ENCODE results near the gene INPP5A. TPM values are rescaled to one million over a fixed set of nuclear protein-coding genes. Genes with fewer than 3 reads are reported as not detected.

Gene INPP5A
- total RNA-seq, 1 donor from 2014 or later: 45.2 TPM

DNA sequence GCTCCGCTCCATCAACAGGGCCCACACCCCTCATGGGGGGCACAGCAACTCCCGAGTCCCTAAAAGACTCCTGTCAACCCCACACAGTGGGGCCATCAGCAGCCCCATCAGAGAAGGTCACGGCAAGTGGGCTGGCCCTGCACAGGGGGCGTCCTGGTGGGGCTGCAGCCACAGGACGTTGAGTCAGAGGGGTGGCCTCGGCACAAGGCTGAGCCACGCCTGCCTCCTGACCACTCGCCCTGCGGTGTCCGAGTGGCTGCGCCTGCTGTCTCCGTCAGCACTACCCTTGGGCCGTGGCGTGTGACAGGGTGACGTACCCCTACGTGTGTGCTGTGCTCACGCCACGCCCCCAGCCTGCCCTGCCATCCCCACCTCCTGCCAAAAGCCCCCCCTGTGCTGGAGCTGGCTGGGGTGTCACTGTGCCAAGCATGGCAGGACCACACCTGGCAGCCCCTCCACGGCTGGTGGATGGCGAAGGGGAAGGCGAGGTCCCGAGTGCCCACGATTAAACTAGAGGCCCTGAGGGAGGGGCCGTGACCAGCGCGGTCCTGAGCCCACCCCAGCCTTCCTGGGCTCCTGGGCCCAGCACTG, 274.4 kb downstream of the INPP5A start:
- peaks cover 7% of the 10 kb centered on the region for H3K27me3 Mint-ChIP-seq (ENCODE audit: unreplicated experiment)
- DNase-seq (ENCODE audit: low spot score): no peak
- H3K36me3 Mint-ChIP-seq (ENCODE audit: low read depth, unreplicated experiment): no peaks in the 10 kb centered on the region
- no peaks in the 10 kb centered on the region for H3K9me3 Mint-ChIP-seq (ENCODE audit: unreplicated experiment)
- H3K4me1 Mint-ChIP-seq (ENCODE audit: unreplicated experiment): no peaks in the 10 kb centered on the region
- TF ChIP-seq, protein P1, sequence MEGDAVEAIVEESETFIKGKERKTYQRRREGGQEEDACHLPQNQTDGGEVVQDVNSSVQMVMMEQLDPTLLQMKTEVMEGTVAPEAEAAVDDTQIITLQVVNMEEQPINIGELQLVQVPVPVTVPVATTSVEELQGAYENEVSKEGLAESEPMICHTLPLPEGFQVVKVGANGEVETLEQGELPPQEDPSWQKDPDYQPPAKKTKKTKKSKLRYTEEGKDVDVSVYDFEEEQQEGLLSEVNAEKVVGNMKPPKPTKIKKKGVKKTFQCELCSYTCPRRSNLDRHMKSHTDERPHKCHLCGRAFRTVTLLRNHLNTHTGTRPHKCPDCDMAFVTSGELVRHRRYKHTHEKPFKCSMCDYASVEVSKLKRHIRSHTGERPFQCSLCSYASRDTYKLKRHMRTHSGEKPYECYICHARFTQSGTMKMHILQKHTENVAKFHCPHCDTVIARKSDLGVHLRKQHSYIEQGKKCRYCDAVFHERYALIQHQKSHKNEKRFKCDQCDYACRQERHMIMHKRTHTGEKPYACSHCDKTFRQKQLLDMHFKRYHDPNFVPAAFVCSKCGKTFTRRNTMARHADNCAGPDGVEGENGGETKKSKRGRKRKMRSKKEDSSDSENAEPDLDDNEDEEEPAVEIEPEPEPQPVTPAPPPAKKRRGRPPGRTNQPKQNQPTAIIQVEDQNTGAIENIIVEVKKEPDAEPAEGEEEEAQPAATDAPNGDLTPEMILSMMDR (IDR thresholded peaks at IDR 0.05; ENCODE audit: unreplicated experiment): no peak
- no peak overlapping the region for H3K27ac Mint-ChIP-seq (ENCODE audit: unreplicated experiment)
- no peak overlapping the region for H3K4me3 Mint-ChIP-seq (ENCODE audit: unreplicated experiment)

DNA sequence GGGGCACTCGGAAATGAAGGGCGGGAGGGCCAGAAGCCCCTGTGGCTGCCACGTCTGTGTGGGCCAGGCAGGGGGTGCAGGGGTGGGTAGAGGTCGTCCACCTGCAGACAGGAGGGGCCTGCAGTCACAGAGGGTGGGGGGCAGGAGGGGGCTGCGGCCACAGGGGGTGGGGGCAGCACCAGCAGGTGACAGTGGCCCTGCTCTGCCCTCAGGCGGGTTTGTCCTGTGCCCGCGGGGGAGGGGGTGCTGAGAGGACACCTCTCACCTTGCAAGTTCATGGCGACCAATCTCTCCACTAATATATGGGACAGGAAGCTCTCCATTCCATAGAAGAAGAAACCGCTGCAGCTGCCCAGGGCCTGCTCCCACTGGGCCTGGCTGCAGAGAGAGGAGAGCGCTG, 274.9 kb downstream of the INPP5A start:
- no peaks in the 10 kb centered on the region for H3K9me3 Mint-ChIP-seq (ENCODE audit: unreplicated experiment)
- TF ChIP-seq, protein P1 (IDR thresholded peaks at IDR 0.05; ENCODE audit: unreplicated experiment): no peak
- no peak for DNase-seq (ENCODE audit: low spot score)

DNA sequence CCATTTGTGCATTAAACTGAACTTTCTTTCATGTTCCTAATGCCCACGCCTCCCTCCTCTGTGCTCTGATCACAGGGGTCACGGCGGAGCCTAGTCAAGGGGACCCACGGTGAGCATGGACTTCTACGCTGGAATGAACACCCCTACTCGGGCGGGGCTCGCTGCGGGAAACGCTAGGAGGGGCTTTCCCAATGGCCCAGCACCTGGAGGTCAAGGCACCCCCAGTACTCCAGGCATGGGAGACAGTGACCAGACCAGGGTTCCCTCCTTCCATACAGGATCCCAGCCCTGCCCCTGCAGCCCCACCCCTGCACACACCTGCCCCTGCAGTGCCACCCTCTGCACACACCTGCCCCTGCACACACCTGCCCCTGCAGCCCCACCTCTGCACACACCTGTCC, 275.4 kb downstream of the INPP5A start:
- Mint-ChIP-seq H3K27me3 (ENCODE audit: unreplicated experiment) (peaks cover 7% of the 10 kb centered on the region), H3K36me3 (ENCODE audit: low read depth, unreplicated experiment) (no peaks in the 10 kb centered on the region), H3K4me3 (ENCODE audit: unreplicated experiment) (no peak overlapping the region), H3K27ac (ENCODE audit: unreplicated experiment) (no peak overlapping the region), H3K4me1 (ENCODE audit: unreplicated experiment) (no peaks in the 10 kb centered on the region), H3K9me3 (ENCODE audit: unreplicated experiment) (no peaks in the 10 kb centered on the region)
- TF ChIP-seq, protein P1 (IDR thresholded peaks at IDR 0.05; ENCODE audit: unreplicated experiment): no peak
- DNase-seq (ENCODE audit: low spot score): no peak

More for the DNA sequence above, 274.9 kb downstream of the INPP5A start:
- H3K4me1 Mint-ChIP-seq (ENCODE audit: unreplicated experiment): no peaks in the 10 kb centered on the region
- peaks cover 7% of the 10 kb centered on the region for H3K27me3 Mint-ChIP-seq (ENCODE audit: unreplicated experiment)
- H3K4me3 Mint-ChIP-seq (ENCODE audit: unreplicated experiment): no peak overlapping the region
- no peak overlapping the region for H3K27ac Mint-ChIP-seq (ENCODE audit: unreplicated experiment)
- no peaks in the 10 kb centered on the region for H3K36me3 Mint-ChIP-seq (ENCODE audit: low read depth, unreplicated experiment)

DNA sequence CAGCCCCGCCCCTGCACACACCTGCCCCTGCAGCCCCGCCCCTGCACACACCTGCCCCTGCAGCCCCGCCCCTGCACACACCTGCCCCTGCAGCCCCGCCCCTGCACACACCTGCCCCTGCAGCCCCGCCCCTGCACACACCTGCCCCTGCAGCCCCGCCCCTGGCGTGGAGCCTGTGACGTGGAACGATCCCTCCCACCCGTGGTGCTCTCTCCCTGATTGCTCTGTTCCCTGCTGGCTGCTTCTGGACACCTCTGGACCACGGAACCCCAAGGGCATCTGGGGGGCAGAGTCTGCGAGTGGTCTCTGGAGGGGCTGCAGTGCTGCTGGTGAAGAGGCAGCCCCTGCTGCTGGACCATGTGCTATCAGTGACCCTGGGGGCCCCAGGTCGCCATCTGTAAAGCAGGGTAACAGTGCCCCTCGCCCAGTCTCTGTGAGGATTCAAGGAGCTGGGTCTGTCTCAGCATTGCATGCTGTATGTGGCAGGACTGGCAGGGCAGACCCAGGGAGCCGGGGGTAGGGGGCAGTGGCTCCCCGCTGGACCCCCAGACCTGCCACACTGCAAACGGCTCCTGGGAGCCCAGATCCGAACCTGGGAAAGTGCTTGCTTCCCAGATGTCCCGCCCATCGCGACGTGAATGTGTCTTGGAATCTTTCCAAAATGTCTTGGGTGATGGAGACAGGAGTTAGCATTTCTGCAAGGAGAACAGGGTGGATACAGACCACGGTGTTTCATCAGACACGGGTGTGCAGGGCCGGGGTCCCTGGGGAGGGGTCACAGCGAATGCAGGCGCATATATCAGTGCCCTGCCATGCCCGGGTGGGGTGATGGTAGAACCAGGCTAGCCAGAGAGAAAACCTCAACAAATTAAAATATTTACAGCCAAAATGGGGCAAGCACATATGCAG, 276.2 kb downstream of the INPP5A start:
- no peak for DNase-seq (ENCODE audit: low spot score)
- H3K4me1 Mint-ChIP-seq (ENCODE audit: unreplicated experiment): no peaks in the 10 kb centered on the region
- H3K27me3 Mint-ChIP-seq (ENCODE audit: unreplicated experiment): peaks cover 7% of the 10 kb centered on the region
- TF ChIP-seq, protein P1 (IDR thresholded peaks at IDR 0.05; ENCODE audit: unreplicated experiment): no peak
- no peak overlapping the region for H3K4me3 Mint-ChIP-seq (ENCODE audit: unreplicated experiment)
- H3K9me3 Mint-ChIP-seq (ENCODE audit: unreplicated experiment): no peaks in the 10 kb centered on the region
- no peaks in the 10 kb centered on the region for H3K36me3 Mint-ChIP-seq (ENCODE audit: low read depth, unreplicated experiment)
- H3K27ac Mint-ChIP-seq (ENCODE audit: unreplicated experiment): peak overlapping the region; percentile 31

DNA sequence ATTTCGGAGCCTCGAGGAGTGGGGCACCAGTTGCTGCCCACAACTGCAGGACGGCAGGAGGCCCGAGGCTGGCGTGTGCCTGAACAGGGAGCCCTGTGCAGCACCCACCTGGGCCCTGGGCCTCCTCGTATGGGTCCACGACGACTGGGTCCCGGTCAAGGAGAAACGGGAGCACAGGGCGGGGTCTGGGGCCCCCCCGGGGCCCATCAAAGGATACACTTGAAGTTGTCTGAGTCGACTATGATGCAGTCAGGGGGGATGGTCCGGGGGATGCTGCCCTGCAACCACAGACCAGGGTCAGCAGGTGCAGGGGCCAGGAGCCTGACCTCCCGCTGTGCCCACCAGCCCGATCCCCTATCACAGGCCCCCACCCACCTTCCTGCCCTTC, 276.9 kb downstream of the INPP5A start:
- H3K27me3 Mint-ChIP-seq (ENCODE audit: unreplicated experiment): peaks cover 4% of the 10 kb centered on the region
- no peaks in the 10 kb centered on the region for H3K36me3 Mint-ChIP-seq (ENCODE audit: low read depth, unreplicated experiment)
- no peak overlapping the region for H3K27ac Mint-ChIP-seq (ENCODE audit: unreplicated experiment)
- no peak overlapping the region for H3K4me3 Mint-ChIP-seq (ENCODE audit: unreplicated experiment)
- H3K9me3 Mint-ChIP-seq (ENCODE audit: unreplicated experiment): peaks cover under 1% of the 10 kb centered on the region
- no peaks in the 10 kb centered on the region for H3K4me1 Mint-ChIP-seq (ENCODE audit: unreplicated experiment)
- DNase-seq (ENCODE audit: low spot score): no peak
- TF ChIP-seq, protein P1 (IDR thresholded peaks at IDR 0.05; ENCODE audit: unreplicated experiment): no peak

Data from endothelial cell (in vitro differentiated cells).